Right renal cortex interstitium (tissue), 3 donors: ENCODE measurements around the gene MCM9. TPM values are rescaled to one million over a fixed set of nuclear protein-coding genes. Genes with fewer than 3 reads are reported as not detected.
"Not testable (repeated sequence)": the region's sequence is repeated elsewhere in the genome, so short reads cannot be mapped to it uniquely, and the experiment has no call there.

Experiments used
- DNase-seq, 3 donors: peaks; one replicate each; pipeline ENCODE4 v3.0.0-alpha.2; 2013; ENCODE audit warnings: low read depth in 3 of 3, low spot score in 2 of 3
- polyA plus RNA-seq, 3 donors: library from polyadenylated mRNA; unstranded; fragments of 120-200 nt; gene quantifications; one replicate each; pipeline ENCODE4 v1.2.1, GENCODE V29; 2013; ENCODE audit not compliant: insufficient read length in 3 of 3

The MCM9 gene
- polyA plus RNA-seq, 3 donors = 23.6 to 26.8 (median 24.2) TPM

- DNase-seq = no peak
Measured at GRCh38 chr6:118808793-118809638, 125.9 kb downstream of the MCM9 start.

DNA sequence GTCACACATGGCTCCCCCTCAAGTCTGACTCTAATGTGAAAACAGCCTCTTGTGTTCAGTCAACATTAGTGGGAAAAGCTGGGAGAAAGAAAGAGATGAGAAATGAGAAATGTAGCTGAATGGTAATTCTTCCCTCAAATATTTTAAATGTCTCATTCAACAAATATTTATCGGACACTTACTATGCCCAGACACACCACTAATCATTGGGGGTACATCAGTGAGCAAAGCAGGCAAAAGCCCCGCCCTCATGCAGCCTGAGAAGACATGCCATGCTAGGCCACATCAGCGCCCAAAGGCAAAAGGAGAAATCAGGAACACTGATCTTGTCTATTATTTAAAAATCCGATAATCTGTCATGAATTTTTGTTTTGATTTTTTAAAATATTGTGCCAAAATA is 130.9 kb downstream of the MCM9 start:
- no peak for DNase-seq

- no peak for DNase-seq
Measured at GRCh38 chr6:118801257-118801656, 133.7 kb downstream of the MCM9 start.

DNA sequence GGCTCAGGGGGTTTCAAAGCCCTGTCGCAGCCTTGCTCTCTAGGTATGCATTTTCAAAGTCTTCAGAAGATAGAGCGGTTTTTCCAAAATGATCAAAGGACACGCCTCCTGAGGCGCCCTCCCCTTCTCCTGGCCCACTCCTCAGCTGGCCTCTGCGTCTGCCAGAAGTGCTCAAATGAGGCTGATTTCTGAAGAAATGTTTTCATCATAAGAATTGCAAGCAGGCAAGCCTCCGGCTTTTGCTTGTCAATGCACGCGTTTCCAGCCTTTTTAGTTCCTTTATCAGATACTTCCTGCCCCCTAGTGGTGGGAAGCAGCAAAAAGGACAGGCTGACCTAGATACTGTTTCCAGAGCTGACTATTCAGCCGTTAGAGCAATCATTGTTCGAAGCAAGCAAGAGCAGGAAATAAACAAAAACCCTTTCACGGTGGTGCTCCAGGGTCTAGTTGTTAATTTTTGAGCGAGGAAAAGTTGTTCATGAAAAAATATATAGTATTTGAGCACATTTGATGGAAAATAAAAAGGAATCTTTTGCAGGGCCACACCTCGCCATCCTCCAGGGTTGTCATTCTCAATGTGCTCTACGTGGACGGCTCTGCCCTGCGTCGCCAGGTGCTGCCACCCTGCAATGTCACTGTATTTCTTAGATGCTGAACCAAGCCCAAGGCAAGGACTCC is 134.4 kb downstream of the MCM9 start:
- DNase-seq = peak; percentile 68 to 80 (median 74)

DNA sequence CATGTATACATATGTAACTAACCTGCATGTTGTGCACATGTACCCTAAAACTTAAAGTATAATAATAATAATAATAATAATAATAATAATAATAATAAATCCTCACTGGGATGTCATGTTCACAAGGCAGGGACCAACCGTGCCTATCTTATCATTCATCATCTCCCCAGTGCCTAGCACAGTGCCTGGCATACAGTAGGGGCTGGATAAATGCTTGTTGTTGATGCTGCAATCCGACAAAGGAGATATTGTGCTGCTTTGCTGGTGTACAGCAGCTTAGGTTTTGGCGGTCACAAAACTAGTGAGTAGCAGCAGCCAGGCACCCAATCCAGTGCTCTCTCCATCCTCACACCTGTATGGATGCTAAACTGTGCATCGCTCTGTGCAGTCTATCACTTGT is 135.1 kb downstream of the MCM9 start:
- DNase-seq = no peak

DNA sequence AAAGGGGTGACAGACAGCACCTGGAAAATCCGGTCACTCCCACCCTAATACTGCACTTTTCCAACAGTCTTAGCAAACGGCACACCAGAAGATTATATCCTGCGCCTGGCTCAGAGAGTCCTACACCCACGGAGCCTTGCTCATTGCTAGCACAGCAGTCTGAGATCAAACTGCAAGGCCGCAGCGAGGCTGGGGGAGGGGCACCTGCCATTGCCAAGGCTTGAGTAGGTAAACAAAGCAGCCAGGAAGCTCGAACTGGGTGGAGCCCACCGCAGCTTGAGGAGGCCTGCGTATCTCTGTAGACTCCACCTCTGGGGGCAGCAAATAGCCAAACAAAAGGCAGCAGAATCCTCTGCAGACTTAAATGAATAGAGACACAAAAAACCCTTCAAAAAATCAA is 138.4 kb downstream of the MCM9 start:
- not testable (repeated sequence) for DNase-seq

GRCh38 chr6:118791499-118791898 is 143.5 kb downstream of the MCM9 start:
- DNase-seq = no peak

- DNase-seq = no peak
Measured at GRCh38 chr6:118789954-118790353, 145.0 kb downstream of the MCM9 start.

DNA sequence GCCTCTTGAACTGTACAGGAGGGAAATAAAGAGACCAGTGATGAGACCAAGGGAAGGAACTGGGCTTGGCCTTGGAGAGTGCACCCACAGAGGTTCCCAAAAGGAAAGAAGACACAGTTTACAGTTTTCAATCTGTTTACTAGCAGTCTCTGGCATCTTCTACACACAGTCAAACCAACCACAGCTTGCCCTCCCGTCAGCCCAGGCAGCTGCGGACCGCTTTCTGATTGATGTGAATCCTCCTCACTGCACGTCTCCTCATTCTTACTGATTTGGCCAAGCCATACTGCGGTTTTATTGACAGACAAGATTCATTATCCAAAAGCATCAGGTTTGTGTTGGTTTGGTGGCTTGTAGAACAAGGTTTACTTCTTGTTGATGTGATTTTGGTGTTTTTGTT is 145.5 kb downstream of the MCM9 start:
- no peak for DNase-seq

DNA sequence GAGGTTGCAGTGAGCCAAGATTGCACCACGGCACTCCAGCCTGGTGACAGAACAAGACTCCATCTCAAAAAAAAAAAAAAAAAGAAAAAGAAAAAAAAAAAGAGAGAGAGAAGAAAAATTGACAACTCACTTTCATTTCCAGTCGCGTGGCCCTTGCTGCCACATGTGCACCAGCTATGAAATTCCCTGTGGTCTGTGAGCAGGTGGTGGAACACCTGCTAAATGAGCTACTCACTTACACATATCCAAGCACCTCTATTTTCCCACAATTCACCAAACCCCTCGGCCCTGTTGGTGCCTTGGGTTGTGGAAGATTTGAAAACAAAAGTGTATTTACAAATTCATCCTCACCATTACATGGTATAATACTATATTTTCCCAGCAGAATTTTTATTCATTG is 146.3 kb downstream of the MCM9 start:
- DNase-seq = no peak

DNA sequence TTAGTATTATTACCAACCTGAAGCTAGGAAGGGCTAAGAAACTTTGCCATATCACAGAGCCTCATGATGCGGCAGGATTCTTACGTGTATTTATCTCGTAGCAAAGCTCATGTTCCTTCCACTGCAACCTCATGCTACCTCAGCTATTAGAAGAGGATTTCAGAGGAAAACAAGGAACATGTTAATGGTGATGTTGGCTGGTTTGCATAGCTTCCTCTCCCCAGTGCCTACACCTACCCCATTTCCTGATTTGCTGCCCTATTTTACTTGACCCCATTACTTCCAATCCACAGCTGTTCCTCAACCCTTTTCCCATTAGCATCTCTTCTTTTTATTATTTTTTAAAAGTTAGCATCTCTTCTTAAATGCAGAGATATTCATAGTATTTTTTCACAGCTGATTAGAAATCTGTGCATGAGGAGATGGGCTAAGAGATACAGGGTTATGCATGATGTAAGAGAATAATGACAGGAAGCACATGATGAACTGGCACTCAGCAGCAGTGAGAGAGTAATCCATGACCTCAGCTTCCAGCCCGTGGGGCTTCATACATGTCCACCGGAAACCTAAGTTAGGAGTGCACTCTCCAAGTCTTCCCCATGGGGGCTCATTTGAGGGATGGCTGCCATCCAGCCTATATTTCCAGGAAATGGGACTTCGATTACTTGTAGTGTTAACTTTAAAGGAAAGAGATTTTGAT is 147.1 kb downstream of the MCM9 start:
- DNase-seq = no peak

DNA sequence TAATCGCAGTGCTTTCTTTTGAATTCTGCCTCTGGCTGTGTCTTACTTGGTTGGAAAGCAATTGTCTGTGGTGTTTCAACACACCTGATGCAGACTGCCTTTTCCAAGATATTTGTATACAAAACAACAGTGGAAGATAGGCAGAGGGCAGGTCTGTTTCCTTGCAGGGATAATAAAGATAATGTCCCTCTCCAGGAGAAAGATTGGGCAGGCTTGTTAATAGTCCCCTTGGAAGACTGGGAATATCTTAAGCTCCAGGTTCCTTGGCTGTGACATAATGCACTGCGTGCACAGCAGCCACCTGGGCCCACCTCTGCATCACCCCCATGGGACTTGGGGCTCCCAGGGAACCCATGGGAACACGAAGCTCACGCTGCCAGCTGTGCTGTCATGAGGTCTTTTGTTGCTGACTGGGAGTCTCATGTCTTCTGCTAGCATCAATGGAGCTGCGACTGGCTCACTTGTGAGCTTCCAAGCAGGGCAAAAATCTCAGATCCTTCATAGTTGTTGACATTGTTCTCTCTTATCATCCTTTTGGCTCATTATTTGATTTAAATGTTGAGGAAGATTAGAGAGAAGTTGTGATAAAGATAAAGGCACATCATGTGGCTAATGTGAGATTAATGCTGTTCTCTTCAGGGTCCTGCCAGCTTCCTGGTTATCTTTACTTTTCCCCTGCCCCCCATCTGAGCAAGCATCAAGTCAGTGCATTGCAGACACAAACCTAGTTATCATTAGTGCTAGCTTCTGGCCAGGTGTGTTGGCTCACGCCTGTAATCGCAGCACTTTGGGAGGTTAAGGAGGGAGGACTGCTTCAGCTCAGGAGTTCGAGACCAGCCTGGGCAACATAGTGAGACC is 148.1 kb downstream of the MCM9 start:
- no peak for DNase-seq

DNA sequence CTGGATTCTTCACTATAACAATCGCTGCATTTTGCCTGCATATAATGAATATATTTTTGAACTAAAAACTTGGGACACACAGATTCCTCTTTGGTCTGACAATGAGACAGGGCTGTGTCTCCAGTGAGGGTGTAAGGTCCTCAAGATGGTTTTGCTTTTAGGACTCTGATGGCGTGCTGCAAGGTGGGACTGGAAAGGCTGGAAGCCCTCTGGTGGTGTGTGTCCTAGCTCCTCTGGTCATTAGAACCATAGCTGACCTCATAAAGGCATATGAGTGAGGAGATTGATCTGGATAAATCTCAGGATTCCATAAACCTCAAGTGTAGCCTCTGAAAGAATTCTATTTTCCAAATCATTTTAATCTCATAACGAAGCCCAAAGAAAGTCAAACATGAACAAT is 149.4 kb downstream of the MCM9 start:
- no peak for DNase-seq

- DNase-seq = no peak
Measured at GRCh38 chr6:118784641-118785164, 150.3 kb downstream of the MCM9 start.

DNA sequence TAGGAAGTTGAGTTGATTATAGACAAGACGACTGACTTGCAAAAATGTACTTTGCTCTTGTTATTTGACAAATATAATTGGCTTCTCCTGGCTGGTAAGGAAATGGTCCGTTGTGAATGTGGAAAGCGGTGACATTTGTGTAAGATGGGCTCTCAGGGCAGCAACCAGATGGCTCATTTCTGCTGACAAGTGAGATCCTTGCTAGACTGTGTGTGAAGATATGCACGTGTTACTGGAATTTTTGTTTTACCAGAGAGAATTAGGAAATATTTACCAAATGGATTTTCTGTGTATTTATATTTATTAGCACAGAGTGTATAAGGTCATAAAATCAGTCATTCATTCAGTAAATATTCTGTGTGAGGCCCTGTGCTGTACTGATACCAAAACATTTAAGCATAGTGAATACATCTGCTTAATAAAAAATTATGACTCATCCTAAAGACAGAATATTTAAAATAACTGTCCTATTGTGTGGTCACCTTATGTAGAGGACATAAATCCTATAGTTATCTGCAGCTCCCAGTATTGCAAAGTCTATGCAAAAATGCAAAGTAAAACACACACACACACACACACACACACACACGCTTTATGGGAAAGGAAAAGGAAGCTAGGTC is 150.9 kb downstream of the MCM9 start:
- DNase-seq = no peak

DNA sequence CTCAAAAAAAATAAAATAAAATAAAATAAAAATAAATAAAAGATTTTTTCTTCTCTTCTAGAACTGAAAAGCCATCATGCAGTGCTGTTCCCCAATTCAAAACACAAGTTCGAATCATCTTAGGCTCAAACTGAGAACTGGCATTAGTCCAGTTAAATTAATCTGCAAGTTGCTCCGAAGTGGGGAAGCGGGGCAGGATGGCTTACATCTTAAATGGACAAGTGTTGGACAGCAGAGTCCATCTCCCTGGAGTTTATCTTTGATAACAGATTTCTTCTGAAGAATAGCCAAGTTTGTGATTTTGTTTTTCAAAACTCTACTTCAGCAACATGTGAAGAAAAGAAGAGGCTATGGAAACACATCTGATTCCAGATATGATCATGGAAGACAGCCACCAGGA is 152.3 kb downstream of the MCM9 start:
- no peak for DNase-seq

DNA sequence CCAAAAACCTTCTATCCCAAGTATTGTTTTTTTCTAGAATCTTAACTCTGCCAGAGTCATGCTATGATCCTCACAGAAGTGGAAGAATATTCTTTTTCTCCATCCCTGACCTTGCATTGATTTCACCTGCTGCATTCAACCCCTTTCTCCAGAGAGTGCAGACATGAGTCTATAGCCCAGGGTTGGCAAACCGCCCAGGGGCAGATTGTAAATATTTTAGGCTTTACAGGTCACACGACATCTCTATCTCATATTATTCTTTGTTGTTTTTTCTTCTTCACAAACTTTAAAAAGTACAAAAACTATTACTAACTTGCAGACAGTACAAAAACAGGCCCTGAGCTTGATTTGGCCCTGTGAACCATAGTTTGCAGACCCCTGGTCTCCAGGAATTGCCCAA is 153.1 kb downstream of the MCM9 start:
- DNase-seq = no peak

DNA sequence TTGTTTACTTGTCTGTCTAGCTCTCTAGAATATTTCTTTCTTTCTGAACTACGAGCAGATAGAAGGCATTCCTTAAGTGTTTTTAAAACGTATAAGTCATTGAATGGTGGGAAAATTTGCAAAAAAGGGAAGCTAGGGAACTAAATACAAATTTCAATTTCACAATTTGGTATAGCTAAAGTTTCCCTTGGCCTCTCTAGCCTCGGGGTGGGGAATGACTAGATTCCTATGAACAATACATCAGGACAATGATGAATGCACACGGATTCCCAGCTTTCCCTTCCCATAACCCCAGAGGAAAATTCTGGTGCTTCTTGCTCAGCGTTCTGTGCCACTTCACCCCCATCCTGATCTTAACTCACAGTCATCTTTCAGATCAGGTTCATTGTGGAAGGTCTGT is 154.3 kb downstream of the MCM9 start:
- DNase-seq = no peak

- peak in 2 of 3 donors; percentile 45 to 56 for DNase-seq
Measured at GRCh38 chr6:118776607-118777549, 158.1 kb downstream of the MCM9 start.
